ENCODE results near the gene BUD13. TPM values are rescaled to one million over a fixed set of nuclear protein-coding genes. Genes with fewer than 3 reads are reported as not detected.

The BUD13 gene
- total and polyA plus RNA-seq, 2 of the 13 experiments (the other 11 are each of a cell fraction or from before 2014, with no cell fraction given): 13.3 to 25.9 TPM

- TF ChIP-seq ZBTB4 (CRISPR knock-in tag; IDR thresholded peaks at IDR 0.05; ENCODE audit: borderline replicate concordance) (no peak), ZNF451 (CRISPR knock-in tag; IDR thresholded peaks at IDR 0.05) (peak; percentile 75; the same call in 1 of the 2 replicates), NFE2L2 (IDR thresholded peaks at IDR 0.05; ENCODE audit: low read length) (no peak), REPIN1 (CRISPR knock-in tag; IDR thresholded peaks at IDR 0.05; ENCODE audit: borderline replicate concordance, low read depth) (peak; percentile 34; the same call in 1 of the 2 replicates), GFI1 (CRISPR knock-in tag; IDR thresholded peaks at IDR 0.05; ENCODE audit: borderline replicate concordance) (peak; percentile 56), ZNF609 (CRISPR knock-in tag; IDR thresholded peaks at IDR 0.05; ENCODE audit: borderline replicate concordance) (peak; percentile 58; the same call in 1 of the 2 replicates), ZNF350 (CRISPR knock-in tag; IDR thresholded peaks at IDR 0.05; ENCODE audit: borderline replicate concordance, low read depth) (0 out of 2 replicates have a peak, but pooled peaks have one; percentile 59), ZFP91 (CRISPR knock-in tag; IDR thresholded peaks at IDR 0.05; ENCODE audit: borderline replicate concordance) (peak; percentile 31; the same call in 1 of the 2 replicates), POGZ (CRISPR knock-in tag; IDR thresholded peaks at IDR 0.05) (peak; percentile 55; the same call in 1 of the 2 replicates), NBN (conservative IDR thresholded peaks at IDR 0.05) (no peak), ZNF333 (CRISPR knock-in tag; IDR thresholded peaks at IDR 0.05; ENCODE audit: borderline replicate concordance) (no peak), NFYB (CRISPR knock-in tag; IDR thresholded peaks at IDR 0.05) (peak; percentile 13; the same call in 1 of the 2 replicates), ZNF503 (CRISPR knock-in tag; IDR thresholded peaks at IDR 0.05) (peak; percentile 73), ZSCAN21 (CRISPR knock-in tag; IDR thresholded peaks at IDR 0.05; ENCODE audit: borderline replicate concordance) (peak; percentile 83), POLR2AphosphoS2 (IDR thresholded peaks at IDR 0.05; ENCODE audit: low read depth, low read length) (no peak), ZNF225 (CRISPR knock-in tag; IDR thresholded peaks at IDR 0.05) (no peak), ZBTB38 (CRISPR knock-in tag; IDR thresholded peaks at IDR 0.05) (0 out of 2 replicates have a peak, but pooled peaks have one; percentile 46)
Observed at GRCh38 chr11:116792144-116792868, 19.5 kb upstream of the BUD13 start (continued).

All from HepG2 (cell line).